Stimulated activated CD8-positive, alpha-beta memory T cell treated with anti-CD3 and anti-CD28 coated beads, Interleukin-12 subunit alpha, Interleukin-12 subunit beta, amount 100 ng/mL, for 1 hour (primary cell): ENCODE results near the gene LCN12.

Source experiments
- DNase-seq: peaks from one replicate; pipeline ENCODE4 v3.0.0-alpha.2; 2020; ENCODE audit warnings: low read depth

Gene LCN12

GRCh38 chr9:136945333-136946227 is 6.5 kb upstream of the LCN12 start:
- no peak for DNase-seq

DNA sequence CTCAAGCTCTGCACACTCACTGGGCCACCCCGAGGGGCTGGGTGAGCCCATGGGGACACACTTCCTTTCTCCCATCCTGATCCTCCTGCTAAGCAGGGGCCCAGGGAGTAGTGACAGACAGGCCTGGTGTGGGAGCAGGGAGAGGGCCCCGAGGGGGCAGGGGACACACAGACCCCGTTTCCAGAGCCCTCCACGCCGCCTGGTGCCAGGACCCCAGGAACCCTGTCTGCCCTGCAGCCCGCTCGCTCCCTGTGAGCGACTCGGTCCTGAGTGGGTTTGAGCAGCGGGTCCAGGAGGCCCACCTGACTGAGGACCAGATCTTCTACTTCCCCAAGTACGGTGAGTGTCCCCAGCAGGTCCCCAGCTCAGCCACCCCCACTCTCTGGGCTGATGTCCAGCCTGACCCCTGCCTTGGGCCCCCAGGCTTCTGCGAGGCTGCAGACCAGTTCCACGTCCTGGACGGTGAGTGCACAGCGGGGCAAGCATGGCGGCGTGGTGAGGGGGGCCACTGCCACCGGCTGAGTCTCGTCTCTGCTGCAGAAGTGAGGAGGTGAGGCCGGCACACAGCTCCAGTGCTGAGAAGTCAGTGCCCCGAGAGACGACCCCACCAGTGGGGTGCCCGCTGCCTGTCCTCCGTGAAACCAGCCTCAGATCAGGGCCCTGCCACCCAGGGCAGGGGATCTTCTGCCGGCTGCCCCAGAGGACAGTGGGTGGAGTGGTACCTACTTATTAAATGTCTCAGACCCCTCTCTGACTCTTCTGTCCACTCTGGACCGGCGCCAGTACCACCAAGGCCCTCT is 5.6 kb upstream of the LCN12 start:
- no peak for DNase-seq

DNA sequence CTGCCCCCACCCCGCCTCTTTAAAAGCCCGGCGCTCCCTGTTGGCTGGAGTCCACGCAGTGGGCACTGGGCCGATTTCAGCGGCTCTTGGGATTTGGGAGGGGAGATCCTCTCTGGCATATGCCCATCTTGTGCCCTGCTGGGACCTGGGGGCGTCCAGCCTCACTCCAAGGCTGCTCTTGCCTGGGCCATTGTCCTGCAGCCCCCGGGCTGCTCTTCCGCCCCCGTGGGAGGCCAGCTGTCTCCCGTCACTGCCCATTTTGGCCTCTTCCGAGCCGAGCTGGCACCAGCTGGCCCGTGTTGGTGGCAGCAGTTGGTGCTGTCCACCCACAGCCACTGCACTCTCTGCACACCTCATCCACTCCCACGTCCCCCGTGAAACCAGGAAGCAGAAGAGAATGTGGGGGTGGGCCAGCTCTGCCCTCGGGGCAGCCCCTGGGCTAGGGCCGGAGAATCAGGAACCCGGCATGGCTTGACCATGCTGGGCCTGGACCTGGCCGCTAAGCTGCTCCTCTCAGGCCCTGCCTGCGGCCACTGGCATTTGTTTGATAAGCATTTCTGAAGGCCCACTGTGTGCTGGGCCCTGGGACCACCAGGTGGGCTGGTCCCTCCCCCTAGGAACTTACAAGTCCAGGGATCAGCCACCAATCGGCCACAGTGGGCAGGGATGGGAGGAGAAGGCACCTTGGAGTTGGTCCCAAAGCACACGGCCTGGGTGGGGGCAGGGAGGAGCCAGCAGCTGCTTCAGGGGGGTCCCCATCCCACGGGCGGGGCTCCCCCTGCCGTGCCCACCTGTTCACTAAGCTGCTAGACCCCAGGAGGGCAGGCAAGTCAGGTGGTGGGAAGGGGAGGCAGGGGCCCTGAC is 4.8 kb upstream of the LCN12 start:
- DNase-seq, result no peak

DNA sequence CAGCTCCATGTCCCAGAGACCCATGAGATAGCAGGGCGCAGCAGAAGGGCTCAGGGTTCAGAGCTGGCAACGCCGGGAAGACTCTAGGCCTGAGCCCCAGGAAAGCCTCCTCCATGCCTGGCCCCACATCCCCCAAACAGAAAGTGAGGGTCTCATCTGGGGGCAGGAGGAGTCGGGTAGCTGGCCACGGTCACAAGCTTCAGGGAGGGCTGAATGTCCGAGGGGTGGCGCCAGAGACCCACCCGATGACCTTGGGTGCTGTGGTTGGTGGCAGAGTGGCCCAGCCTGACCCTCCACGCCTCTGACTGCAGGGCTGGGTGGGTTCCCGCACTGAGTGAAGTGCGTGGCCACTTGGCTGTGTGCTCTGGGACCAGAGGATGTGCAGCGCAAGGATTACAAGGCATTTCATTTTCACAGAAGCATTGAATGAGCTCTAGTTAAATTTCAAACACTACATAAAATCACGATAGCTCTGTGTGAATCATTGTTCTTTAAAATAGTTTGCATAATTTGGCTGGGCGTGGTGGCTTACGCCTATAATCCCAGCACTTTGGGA is 4.0 kb upstream of the LCN12 start:
- DNase-seq, result no peak

DNA sequence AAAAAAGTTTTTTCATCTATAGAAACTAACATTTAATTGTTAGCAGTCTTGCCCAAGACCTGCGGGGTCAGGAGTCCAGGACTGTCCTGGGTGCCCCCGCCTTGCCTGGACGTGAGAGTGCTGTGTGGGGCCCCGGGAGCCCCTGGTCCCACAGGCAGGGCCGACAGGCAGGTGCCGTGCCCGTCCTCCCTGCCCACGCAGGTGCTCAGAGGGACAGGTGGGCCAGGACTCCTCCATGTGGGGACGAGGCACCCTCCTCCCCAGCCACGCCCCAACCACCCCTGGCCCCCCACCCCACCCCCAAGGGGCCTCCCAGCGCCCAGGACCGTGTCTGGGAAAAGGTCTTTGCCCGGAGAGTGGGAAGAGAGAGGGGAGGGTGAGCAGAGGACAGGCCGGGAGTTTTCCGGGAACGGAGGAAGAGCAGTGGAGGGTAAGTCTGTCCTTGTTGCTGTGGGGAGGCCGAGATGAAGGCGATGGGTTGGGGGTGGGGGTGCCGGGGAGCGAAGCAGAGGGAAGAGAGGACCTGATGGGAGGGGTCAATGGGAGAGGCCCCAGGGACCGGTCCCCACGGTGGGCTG is 2.7 kb upstream of the LCN12 start:
- DNase-seq, result no peak

DNA sequence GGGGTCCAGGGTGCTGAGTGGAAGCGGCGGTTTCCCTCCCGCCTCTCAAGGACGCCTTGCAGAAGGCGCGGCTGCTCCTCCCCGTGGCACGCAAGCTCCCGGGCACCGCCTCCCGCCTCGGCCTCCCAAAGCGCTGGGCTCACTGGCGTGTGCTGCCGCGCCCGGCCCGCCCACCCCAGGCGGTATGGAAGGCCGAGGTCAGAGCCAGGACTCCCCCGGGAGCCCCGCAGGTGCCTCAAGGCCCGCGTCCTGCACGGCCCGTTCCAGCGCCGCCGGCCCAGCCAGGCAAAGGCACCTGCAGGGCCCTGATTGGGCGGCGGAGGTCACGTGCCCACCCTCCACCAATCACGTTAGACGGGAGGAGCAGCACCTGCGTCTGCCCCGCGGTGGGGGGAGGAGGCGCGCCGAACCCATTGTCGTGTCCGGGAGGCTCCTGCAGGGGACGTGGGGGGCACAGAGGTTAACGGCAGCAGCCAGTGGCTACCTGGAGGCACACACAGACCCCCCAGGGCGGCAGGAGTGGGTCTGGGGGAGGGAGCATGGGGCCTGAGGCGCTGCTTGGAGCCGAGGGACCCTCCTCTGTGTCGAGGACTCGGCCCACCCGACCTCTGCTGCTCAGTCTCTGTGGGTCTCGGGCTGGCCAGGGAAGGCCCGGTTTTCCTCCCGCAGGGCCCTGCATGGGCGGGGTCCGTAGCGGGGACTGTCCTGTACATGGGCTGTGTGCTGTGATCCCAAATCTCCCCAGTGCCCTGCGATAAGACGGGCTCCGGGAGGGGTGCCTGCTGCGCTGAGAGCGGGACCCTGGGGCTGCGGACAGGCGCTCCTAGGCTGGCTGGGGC is 2.0 kb upstream of the LCN12 start:
- DNase-seq, result peak; percentile 95

- no peak for DNase-seq
These were observed 1.3 kb upstream of the LCN12 start for GRCh38 chr9:136950656-136951276.

GRCh38 chr9:136952321-136952850 is 313 bp downstream of the LCN12 start:
- DNase-seq, result no peak

DNA sequence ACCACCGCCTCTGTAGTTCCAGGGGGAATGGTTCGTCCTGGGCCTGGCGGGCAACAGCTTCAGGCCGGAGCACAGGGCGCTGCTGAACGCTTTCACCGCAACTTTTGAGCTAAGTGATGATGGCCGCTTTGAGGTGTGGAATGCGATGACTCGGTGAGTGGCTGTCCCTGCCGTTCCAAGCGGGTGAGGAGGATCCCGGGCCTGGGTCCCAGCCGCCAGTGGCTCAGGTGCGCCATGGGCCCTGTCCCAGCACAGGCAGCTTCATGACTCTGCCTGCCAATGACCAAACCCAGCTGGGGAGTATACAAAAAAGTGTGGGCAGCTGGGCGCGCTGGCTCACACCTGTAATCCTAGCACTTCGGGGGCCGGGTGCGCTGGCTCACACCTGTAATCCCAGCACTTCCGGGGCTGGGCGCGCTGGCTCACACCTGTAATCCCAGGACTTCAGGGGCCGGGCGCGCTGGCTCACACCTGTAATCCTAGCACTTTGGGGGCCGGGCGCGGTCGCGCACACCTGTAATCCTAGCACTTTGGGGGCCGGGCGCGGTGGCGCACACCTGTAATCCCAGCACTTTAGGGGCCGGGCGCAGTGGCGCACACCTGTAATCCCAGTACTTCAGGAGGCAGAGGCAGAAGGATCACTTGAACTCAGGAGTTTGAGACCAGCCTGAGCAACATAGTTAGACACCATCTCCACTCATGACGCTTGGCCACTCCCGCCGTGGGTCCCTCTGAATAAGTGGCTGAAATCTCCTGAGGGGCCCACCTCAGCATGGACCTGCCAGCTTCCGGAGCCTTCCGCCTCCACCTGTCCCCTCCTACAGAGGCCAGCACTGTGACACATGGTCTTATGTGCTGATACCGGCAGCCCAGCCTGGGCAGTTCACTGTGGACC is 1.1 kb downstream of the LCN12 start:
- no peak for DNase-seq

DNA sequence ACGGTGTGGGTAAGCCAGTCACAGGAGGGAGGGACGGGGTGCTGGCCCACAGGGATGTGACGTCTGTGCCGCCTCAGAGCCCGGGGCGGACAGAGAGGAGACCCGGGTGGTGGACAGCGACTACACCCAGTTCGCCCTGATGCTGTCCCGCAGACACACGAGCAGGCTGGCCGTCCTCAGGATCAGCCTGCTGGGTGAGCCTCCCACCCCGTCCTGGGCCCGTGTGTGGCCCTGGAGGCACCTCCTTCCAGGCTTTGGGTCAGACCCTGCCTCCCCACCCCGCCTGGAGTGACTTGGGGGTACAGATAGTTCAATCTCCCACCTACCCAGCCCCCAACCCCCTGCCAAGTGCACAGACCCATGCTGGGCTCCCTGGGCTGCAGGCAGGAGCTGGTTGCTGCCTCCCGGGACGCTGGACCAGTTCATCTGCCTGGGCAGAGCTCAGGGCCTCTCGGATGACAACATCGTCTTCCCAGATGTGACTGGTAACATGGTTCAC is 1.7 kb downstream of the LCN12 start:
- no peak for DNase-seq

DNA sequence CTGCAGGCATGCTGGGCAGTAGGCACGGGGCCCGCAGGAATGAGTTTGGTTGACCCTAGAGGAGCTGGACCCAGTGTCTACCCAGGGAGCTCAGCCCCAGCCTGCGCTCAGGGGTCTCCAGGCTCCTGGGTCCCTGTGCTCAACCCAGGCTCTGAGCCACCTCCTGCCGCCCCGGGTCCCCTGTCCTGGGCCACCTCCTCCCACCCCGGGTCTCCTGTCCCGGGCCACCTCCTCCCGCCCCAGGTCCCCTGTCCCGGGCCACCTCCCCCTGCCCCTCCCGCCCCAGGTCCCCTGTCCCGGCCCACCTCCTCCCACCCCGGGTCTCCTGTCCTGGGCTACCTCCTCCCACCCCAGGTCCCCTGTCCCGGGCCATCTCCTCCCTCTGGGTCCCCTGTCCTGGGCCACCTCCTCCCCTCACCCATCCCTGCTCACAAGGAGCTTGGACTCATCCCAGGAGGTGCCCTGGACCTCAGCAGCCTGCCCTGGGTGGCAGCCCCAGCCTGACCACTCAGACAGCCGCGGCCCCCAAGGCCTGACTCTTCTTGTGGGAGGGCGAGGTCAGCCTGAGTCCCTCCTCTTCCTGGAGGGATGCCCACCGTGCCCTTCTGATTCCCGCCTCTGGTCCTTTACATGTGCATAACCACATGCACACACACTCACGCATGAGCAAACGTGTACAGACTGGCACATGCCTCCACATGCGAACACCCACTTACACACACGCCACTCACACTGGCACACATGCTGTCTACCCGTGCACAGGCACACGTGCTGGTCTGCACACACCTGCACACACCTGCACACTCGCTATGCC is 2.4 kb downstream of the LCN12 start:
- DNase-seq, result no peak

DNA sequence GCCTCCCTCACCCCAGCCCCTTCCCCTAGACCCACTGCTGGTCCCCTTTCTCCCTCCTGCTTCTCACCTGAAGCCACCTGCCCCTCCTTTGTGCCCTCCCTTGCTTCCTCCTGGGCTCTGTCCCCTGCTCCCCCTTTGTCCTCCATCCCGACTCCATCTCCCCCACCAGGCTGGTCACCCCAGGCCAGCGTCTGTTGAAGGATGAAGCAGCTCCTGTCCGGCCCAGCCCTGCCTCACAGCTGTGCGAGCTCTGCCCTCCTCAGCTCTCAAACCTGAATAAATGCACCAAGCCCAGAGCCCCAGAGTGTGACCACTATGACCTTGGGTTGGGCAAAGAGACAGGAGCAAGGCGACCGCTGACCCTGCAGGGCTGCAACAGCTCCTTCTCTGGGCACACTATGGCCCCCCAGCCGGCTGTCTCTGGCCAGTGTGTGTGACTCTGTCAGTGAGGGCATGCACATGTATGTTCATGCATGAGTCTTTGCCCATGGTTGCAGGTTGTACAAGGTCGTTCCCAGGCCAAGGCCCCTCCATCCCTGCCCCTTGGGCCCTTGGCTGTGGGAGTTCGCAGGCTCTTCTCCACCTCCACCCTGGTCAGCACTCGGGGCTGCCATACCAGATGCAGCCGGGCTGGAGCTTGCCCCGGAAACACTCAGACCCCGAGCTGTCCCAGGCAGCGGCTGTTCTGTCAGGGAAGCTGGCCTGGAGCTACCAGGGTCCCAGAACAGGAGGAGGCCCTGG is 3.3 kb downstream of the LCN12 start:
- DNase-seq, result no peak

DNA sequence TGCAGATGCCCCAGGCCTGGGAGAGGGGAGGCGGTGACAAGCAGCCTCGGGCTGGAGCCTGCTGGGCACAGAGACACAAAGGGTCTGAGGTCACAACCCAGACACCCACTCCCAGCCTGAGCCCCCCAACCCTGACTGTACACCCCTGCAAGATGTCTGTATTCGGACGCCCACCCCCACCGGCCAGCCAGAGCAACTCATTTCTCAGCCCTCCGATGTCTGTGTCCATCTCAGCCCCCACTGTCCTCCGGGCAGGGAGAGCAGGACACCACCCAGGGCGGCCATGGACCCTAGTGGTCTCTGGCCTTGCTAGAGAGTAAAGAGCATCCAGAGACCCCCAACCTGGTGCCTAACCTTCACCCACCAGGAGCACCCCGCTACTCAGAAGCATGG is 3.9 kb downstream of the LCN12 start:
- DNase-seq, result no peak

DNA sequence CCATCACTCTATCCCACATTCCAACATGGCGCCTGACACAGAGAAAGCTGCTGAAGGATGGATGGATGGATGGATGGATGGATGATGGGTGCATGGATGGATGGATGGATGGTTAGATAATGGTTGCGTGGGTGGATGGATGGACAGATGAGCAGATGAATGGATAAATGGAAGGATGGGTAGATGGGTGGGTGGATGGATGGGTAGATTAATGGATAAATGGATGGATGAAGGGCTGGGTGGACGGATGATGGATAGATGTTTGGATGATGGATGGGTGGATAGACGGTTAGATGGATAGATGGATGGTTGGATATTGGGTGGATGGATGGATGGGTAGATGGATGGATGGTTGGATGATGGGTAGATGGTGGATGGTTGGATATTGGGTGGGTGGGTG is 4.5 kb downstream of the LCN12 start:
- DNase-seq, result no peak

GRCh38 chr9:136957461-136957860 is 5.4 kb downstream of the LCN12 start:
- DNase-seq, result no peak

DNA sequence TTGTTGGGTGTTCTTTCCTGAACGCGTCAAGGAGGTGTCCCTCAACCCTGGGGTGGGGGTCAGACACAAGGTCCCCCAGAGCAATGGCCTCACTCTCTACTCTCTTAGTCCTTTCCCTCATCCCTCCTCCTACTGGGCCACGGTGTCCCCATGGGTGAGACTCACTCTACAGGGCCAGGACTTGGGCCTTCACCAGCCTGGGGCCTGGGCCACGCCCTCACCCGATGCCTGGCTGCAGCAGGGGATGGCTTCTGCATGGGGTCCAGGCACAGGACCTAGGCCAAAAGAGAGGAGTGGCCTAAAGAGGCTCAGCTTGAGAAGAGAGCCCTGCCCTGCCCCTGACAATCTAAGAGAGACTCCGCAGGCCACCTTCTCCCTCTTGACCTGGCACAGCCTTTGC is 5.8 kb downstream of the LCN12 start:
- DNase-seq, result no peak

GRCh38 chr9:136958473-136958872 is 6.4 kb downstream of the LCN12 start:
- DNase-seq, result no peak
